IPS-18a (cell line): ENCODE results near the gene HOXB6.

Source experiments
- H3K27ac ChIP-seq: one replicate; pipeline ENCODE4 v1.5.1; 2013; ENCODE audit warnings: low read length
- H3K27me3 ChIP-seq: one replicate; pipeline ENCODE4 v1.6.1; 2013; ENCODE audit warnings: mild to moderate bottlenecking, low read length; ENCODE audit not compliant: control insufficient read depth, insufficient read depth
- H3K36me3 ChIP-seq: one replicate; pipeline ENCODE4 v1.6.1; 2013; ENCODE audit warnings: low read depth, low read length; ENCODE audit not compliant: control insufficient read depth
- H3K4me1 ChIP-seq: one replicate; pipeline ENCODE4 v1.6.1; 2013; ENCODE audit warnings: low read depth, low read length; ENCODE audit not compliant: control insufficient read depth
- H3K4me3 ChIP-seq: one replicate; pipeline ENCODE4 v1.5.1; 2013; ENCODE audit warnings: low read length
- H3K9ac ChIP-seq: one replicate; pipeline ENCODE4 v1.6.1; 2013; ENCODE audit warnings: mild to moderate bottlenecking, low read length, moderate library complexity
- H3K9me3 ChIP-seq: one replicate; pipeline ENCODE4 v1.6.1; 2013; ENCODE audit warnings: low read depth, low read length; ENCODE audit not compliant: control insufficient read depth

HOXB6 gene

DNA sequence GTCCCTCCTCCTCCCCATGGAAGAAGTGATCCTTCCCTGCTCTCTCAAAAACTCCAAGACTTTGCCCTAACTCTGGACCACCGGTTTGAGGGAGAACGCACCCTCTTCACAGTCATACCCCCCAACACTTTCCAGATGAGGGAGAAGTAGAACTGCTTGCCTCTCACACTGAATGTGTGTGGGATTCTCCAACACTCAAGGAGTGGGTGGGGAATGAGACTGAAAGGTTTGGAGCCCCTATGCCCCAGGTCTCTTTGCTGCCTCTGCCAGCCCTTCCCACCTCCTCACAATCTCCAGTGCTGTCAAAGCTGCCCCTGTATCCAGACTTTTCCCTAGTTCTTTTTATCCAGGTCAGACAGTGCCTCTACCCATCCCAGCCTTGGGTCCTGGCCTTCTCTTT lies 38.1 kb downstream of the HOXB6 start:
- no peaks in the 10 kb centered on the region for H3K9me3 ChIP-seq
- H3K27me3 ChIP-seq = peaks cover 100% of the 10 kb centered on the region
- peaks cover 4% of the 10 kb centered on the region for H3K4me1 ChIP-seq
- H3K4me3 ChIP-seq = no peak overlapping the region
- H3K9ac ChIP-seq = no peak overlapping the region
- H3K27ac ChIP-seq = no peak overlapping the region
- H3K36me3 ChIP-seq = no peaks in the 10 kb centered on the region

DNA sequence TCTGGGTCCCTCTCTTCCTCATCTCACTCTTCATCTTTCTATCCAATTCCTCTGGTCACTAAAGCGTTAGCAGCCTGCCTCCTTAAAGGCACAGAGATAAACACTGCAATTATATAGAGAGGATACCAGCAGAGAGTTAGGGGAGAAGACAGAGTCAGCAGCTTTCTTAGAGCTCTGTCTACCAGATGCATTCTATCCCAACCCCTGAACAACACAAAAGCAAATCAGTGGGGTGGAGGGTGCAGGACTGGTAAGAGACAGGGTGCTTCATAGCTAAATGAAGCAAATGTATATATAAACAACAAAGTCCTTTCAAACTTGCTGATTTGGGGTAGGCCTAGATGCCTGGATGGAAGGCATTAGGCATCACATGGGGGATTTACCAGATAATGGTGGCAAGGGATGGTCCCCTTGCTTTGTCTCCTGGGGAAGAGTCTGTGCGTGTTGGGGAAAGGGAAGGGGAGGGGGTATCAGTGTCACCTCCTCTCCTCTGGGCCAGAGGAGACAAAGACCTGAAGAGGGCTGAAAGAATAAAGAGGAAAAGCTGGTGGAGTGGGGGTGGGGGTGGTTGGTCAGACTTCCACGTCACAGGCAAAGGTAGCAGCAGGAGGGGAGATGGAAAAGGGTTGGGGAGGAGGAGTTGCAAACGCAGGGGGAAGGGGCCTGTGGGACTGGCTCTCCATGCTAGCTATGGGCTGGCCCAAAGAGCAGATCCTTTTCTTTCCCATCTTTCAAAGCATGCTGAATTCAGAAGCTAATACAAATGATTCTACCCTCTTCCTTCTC lies 38.7 kb downstream of the HOXB6 start:
- no peak overlapping the region for H3K9ac ChIP-seq
- no peaks in the 10 kb centered on the region for H3K9me3 ChIP-seq
- H3K27ac ChIP-seq = no peak overlapping the region
- no peak overlapping the region for H3K4me3 ChIP-seq
- peaks cover 4% of the 10 kb centered on the region for H3K4me1 ChIP-seq
- no peaks in the 10 kb centered on the region for H3K36me3 ChIP-seq
- H3K27me3 ChIP-seq = peaks cover 100% of the 10 kb centered on the region

DNA sequence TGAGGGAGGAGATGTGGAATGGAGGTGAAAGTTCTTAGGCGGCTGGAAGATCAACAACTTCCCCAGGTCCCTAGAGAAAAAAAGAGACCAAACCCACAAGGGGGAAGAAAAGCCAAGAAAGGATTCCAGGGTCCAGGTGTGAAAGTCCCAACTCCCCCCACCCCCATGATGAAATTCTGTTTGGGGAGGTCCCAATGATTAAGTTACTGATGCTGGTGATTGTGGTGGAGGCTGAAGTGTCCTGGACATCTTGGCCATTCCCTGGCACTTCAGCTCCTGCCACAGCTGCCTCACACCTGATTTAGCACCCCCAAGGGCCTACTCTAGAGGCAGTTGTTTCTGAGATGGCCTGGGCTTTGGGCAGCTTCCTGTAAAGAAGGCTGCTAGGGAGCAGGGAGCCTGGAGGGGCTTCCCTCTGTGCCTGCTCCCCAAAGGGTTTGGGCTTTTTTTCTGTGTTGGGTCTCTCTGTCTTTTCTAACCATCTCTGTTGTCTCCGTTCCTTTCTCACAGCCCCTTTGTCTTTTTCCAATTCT lies 39.7 kb downstream of the HOXB6 start:
- no peak overlapping the region for H3K9ac ChIP-seq
- H3K4me1 ChIP-seq = peaks cover 4% of the 10 kb centered on the region
- no peak overlapping the region for H3K4me3 ChIP-seq
- no peaks in the 10 kb centered on the region for H3K36me3 ChIP-seq
- peaks cover 100% of the 10 kb centered on the region for H3K27me3 ChIP-seq
- H3K9me3 ChIP-seq = no peaks in the 10 kb centered on the region
- no peak overlapping the region for H3K27ac ChIP-seq

DNA sequence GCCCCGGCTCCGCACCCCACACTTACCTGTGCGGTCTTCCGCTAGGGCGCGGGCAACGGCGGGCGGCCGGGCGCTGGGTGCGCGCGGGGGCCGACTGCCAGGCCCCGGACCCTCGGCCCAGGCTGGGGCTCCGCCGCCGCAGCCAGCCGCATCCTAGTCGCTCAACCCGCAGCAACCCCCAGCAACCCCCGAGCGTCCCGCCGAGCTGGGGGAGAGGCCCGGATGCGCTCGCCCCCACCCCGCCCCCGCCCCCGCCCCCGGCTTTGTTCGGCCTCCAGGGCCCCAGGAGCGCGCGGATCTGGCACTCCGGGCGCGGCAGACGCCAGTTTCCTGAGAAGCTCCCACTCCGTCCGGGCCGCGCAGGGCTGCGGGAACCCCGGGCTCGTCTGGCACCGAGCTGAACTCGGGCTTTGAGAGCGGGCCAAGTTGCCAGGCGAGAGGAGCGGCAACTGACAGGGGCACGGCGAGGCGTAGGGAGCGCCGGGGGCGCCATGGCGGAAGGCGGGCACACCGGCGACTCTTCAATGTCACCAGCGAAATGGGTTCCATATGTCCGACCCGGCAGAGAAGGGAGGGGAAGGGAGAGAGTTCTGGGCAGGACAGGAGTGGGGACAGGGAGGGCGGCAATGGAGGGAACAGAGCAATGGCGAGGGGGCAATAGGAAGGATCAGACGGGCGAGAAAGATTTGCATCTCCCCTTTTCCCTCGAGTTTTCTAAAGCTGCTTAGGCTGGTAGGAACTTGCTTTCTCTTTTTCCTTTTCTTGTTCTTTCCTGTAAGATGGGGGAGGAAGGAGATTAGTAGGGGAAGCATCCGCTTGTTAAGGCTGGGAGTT lies 40.4 kb downstream of the HOXB6 start:
- Histone ChIP-seq H3K27ac (no peak overlapping the region), H3K27me3 (peaks cover 100% of the 10 kb centered on the region), H3K9ac (no peak overlapping the region), H3K4me1 (peaks cover 4% of the 10 kb centered on the region), H3K4me3 (no peak overlapping the region), H3K9me3 (no peaks in the 10 kb centered on the region), H3K36me3 (no peaks in the 10 kb centered on the region)

DNA sequence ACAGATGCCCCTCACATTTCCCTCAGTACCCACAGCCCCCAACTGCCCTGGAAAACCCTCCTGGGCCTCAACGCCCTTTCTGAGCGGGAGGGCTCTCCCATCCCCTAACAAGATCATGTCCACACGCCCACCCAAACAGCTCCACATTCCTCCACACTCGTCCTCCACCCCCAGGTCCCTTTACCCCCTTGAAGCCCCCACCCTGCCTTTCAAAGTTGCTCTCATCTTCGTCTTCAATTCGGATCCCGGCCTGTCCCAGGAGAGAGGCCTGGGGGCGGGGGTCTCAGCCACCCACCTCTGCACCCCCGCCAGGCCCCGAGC lies 41.0 kb downstream of the HOXB6 start:
- peaks cover 4% of the 10 kb centered on the region for H3K4me1 ChIP-seq
- no peaks in the 10 kb centered on the region for H3K36me3 ChIP-seq
- H3K27me3 ChIP-seq = peaks cover 100% of the 10 kb centered on the region
- no peak overlapping the region for H3K9ac ChIP-seq
- H3K4me3 ChIP-seq = no peak overlapping the region
- no peak overlapping the region for H3K27ac ChIP-seq
- no peaks in the 10 kb centered on the region for H3K9me3 ChIP-seq

DNA sequence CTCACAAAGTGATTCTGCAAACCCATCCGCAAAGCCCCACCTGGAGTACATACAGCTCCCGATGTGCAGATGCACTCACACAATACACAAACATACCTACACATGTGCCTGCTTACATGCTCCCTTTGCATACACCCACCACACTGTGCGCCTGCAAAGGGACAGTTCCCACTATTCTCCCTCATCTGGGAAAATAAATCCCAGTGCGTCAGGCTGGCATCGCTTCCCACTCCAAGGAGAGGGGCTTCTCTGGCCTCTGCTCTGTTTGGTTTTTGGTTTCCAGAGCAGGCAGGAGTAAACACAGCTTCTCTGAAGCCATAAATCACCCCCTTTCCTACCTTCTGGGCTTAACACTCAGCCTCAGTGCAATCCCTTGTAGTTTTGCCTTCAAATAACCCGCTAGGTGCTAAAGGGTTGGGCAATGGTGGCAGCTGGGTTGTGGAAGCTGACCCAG lies 41.4 kb downstream of the HOXB6 start:
- H3K9me3 ChIP-seq = no peaks in the 10 kb centered on the region
- peaks cover 4% of the 10 kb centered on the region for H3K4me1 ChIP-seq
- no peak overlapping the region for H3K4me3 ChIP-seq
- no peak overlapping the region for H3K9ac ChIP-seq
- H3K27ac ChIP-seq = no peak overlapping the region
- H3K27me3 ChIP-seq = peaks cover 100% of the 10 kb centered on the region
- H3K36me3 ChIP-seq = no peaks in the 10 kb centered on the region

DNA sequence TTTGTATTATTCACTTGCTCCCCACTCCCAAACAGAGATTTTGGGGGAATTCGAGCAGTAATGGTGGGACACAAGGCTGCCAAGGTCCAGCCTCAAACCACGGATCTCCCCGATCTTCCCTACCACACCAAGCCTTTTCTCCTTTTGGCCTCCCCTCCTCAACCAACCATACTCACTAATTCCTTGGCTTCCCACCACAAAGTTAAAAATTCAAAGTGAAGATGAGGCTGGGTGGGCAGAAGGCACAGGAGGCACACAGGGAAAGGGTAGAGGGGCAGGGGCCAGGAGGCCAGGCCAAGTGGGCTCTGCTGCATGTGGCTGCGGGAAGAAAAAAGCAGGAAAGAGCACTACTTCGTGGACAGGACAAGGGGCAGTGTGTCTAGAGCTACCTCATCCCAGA lies 41.9 kb downstream of the HOXB6 start:
- H3K4me1 ChIP-seq = peaks cover 4% of the 10 kb centered on the region
- no peaks in the 10 kb centered on the region for H3K9me3 ChIP-seq
- H3K36me3 ChIP-seq = no peaks in the 10 kb centered on the region
- H3K27me3 ChIP-seq = peaks cover 100% of the 10 kb centered on the region
- H3K27ac ChIP-seq = no peak overlapping the region
- no peak overlapping the region for H3K4me3 ChIP-seq
- no peak overlapping the region for H3K9ac ChIP-seq

DNA sequence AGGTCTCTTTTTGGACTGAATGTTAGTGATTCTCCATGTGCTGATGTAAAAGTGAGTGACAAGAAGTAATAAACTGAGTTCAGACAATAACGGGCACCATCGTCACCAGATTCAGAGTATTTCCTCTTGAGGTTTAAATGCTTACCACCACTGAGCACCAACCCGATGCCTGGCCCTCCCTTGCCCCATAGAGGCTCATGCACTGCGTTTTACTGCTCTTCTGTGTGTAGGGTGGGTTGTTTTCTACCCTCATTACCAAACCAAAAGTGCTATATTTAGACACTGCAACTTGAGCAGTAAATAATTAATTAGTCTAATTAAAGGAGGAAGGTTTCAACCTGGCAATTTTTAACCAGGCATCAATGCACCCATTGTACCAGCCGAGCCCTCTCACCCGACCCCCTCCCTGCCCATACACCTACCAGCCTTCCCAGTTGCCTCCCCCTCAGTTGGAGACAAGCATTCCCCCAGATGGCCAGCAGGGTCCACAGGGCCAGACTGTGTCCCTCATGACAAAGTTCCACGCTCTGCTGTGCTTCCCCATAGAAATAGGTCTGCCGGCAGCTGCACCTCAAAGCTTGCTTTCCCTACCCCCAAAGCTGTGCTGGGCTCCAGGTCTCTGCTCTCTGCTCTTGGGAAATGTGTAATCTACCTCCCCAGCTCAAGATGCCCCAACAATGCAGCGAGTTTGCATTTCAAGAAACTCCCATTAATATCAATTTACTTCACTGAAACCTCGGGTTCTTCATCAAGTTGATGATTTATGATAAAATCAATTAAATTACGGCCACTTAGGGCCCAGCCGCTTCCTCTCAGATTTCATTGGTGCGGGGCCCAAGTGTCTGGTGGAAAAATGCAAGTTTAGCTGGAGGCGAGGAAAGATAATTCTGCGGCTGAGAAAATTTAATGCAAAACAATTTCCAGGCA lies 42.6 kb downstream of the HOXB6 start:
- peaks cover 100% of the 10 kb centered on the region for H3K27me3 ChIP-seq
- no peaks in the 10 kb centered on the region for H3K4me1 ChIP-seq
- H3K9ac ChIP-seq = no peak overlapping the region
- no peaks in the 10 kb centered on the region for H3K9me3 ChIP-seq
- H3K27ac ChIP-seq = no peak overlapping the region
- no peak overlapping the region for H3K4me3 ChIP-seq
- no peaks in the 10 kb centered on the region for H3K36me3 ChIP-seq

DNA sequence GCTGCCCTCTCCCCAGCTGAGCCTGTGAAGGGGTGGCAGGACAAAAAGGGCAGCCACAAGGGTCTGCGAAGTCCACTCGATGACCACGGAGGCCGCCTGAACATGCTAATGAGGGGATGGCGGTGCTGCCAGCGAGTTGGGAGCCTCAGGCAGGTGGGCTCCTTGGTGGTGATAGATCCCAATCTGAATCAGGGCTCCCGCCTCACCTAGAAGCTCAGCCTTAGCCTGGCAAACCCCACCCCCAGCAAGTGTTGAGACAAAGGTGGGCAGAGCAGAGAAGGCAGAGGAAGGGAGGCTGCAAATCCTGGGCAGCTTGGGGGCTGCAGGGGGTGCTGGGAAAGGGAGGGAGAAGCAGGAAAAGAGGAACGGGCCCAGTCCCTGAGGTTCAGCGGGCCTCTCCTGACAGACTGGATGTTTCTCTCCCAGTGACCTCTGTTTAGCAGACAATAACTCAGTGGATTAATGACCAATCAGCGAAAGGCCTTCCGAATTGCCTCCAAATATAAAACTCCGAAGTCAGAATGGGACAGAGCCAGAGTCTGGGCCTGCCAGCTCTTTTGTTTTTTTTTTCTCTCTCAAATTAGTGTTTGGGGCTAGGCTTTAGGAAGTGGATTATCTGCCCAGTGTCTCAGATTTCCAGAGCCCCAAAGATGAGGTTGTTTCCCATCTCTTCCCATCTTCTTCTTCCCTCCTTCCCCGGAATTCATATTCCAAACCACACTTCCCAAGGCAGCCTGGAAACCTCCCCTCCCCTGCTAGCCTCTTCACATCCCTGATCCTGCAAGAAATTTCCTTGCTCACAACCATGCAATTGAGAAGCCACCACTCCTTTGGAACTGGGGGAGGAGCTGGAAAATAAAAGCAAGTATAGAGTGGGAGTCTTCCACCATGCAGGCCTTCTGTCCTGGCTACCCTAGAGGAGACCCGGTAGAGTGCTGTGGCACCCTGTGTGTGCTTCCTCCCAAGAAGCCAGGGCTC lies 44.7 kb downstream of the HOXB6 start:
- Histone ChIP-seq H3K9me3 (no peaks in the 10 kb centered on the region), H3K27ac (no peak overlapping the region), H3K4me3 (no peak overlapping the region), H3K36me3 (no peaks in the 10 kb centered on the region), H3K27me3 (peaks cover 100% of the 10 kb centered on the region), H3K9ac (no peak overlapping the region), H3K4me1 (no peaks in the 10 kb centered on the region)

DNA sequence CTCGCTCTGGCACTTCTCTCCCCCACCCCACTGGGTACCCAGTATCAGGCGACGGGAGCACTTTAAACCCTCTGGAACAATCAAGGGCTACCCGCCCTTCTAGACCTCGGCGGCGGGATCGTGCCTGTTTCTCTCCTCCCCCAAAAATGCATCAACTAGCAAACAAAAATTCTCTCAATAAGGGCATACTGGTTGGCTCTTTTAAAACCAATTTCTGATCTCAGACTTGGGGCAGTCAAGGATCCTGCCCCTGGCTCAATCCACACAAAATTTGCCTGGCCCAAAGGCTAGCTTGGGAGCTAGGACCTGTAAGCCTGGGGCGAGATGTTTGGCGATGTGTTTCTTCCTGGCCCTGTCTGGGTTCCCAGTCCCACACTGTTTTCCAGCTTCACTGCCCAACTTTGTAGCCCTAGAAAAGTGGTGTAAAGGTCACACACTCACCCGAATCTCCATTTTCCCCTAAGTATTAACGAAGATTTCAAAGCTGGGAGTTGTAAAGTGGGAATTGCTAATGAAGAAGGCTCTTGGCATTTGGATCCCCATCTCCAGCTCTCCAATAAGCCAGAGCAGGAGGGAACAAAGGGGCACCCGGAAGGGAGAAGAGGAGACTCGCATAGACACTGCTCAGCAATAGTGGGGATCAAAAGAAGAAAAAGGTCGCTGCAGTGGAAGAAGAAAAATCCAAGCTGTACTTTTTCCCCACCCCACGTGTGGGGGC lies 45.5 kb downstream of the HOXB6 start:
- no peaks in the 10 kb centered on the region for H3K36me3 ChIP-seq
- H3K27ac ChIP-seq = no peak overlapping the region
- no peaks in the 10 kb centered on the region for H3K4me1 ChIP-seq
- H3K9ac ChIP-seq = no peak overlapping the region
- H3K9me3 ChIP-seq = no peaks in the 10 kb centered on the region
- H3K27me3 ChIP-seq = peaks cover 100% of the 10 kb centered on the region
- no peak overlapping the region for H3K4me3 ChIP-seq
